IMR-90 (cell line): ENCODE data around the gene PRDM2. TPM values are rescaled to one million over a fixed set of nuclear protein-coding genes. Genes with fewer than 3 reads are reported as not detected.

Experiments used
- ATAC-seq: fragments of 200-7000 bp; cut with Tn5 transposase; 2 replicates; pipeline ENCODE4 v1.9.1; 2020; ENCODE audit warnings: low read depth, mild to moderate bottlenecking, moderate library complexity
- BruUV-seq: library from RNA; stranded (reverse); fragments of 400-500 nt; replicated peaks from 2 replicates; lab custom pipeline; 2021; lab: Mats Ljungman, UMichigan
- CTCF ChIA-PET: fragments of 300-600 bp; formaldehyde crosslinking; extraction: SDS; loops from one replicate; lab custom pipeline; 2021; ENCODE audit warnings: antibody characterized with exemption; lab: Yijun Ruan, JAX
- POLR2A ChIA-PET: fragments of 300-600 bp; sonication (Branson Sonifier 250); formaldehyde crosslinking; loops from one replicate; lab custom pipeline; 2022; ENCODE audit warnings: antibody characterized with exemption; ENCODE audit not compliant: unreplicated experiment; lab: Charles Lee
- DNase-seq: peaks from one replicate; pipeline ENCODE4 v3.0.0; 2013
- H2AFZ ChIP-seq: replicated peaks from 2 replicates; pipeline ENCODE3; 2013; ENCODE audit warnings: low read length, mild to moderate bottlenecking; ENCODE audit not compliant: poor library complexity
- H2AK5ac ChIP-seq: 2 replicates; pipeline ENCODE4 v1.6.1; 2013; ENCODE audit warnings: low read depth, low read length, inconsistent platforms
- H2AK9ac ChIP-seq: replicated peaks from 2 replicates; pipeline ENCODE3; 2013; ENCODE audit warnings: mild to moderate bottlenecking, low read depth, low read length, moderate library complexity; ENCODE audit not compliant: poor library complexity
- H2BK120ac ChIP-seq: 2 replicates; pipeline ENCODE4 v1.6.1; 2013; ENCODE audit warnings: low read depth, low read length, inconsistent platforms
- H2BK15ac ChIP-seq: 3 replicates; pipeline ENCODE4 v1.6.1; 2013; ENCODE audit warnings: low read depth, low read length, inconsistent platforms
- H2BK20ac ChIP-seq: 2 replicates; pipeline ENCODE4 v1.6.1; 2013; ENCODE audit warnings: low read depth, mild to moderate bottlenecking, inconsistent platforms, low read length, moderate library complexity
- H2BK5ac ChIP-seq: 2 replicates; pipeline ENCODE4 v1.6.1; 2013; ENCODE audit warnings: mild to moderate bottlenecking, low read depth, low read length, inconsistent platforms; ENCODE audit not compliant: poor library complexity, severe bottlenecking
- H3K14ac ChIP-seq: replicated peaks from 2 replicates; pipeline ENCODE4 v1.6.1; 2013; ENCODE audit warnings: low read depth, low read length, inconsistent platforms
- H3K18ac ChIP-seq: 2 replicates; pipeline ENCODE4 v1.6.1; 2013; ENCODE audit warnings: low read depth, low read length, control low read depth
- H3K23ac ChIP-seq: 2 replicates; pipeline ENCODE4 v1.6.1; 2013; ENCODE audit warnings: low read depth, low read length, inconsistent platforms
- H3K27ac ChIP-seq: 2 replicates; pipeline ENCODE4 v1.5.1; 2013; ENCODE audit warnings: mild to moderate bottlenecking, control low read depth, low read length; ENCODE audit not compliant: insufficient read depth
- H3K27me3 ChIP-seq: 2 replicates; pipeline ENCODE4 v1.6.1; 2013; ENCODE audit warnings: low read length; ENCODE audit not compliant: control insufficient read depth, insufficient read depth
- H3K36me3 ChIP-seq: 2 replicates; pipeline ENCODE4 v1.6.1; 2013; ENCODE audit warnings: low read length, mixed read lengths; ENCODE audit not compliant: control insufficient read depth, insufficient read depth
- H3K4ac ChIP-seq: 2 replicates; pipeline ENCODE4 v1.6.1; 2013; ENCODE audit warnings: low read depth, low read length, inconsistent platforms
- H3K4me1 ChIP-seq: 2 replicates; pipeline ENCODE4 v1.6.1; 2013; ENCODE audit warnings: low read length, mixed read lengths; ENCODE audit not compliant: control insufficient read depth, insufficient read depth
- H3K4me2 ChIP-seq: 2 replicates; pipeline ENCODE4 v1.6.1; 2013; ENCODE audit warnings: low read depth, mild to moderate bottlenecking, control low read depth, low read length, moderate library complexity
- H3K4me3 ChIP-seq: 2 replicates; pipeline ENCODE4 v1.5.1; 2013; ENCODE audit warnings: low read depth, mild to moderate bottlenecking, control low read depth, low read length, moderate library complexity; ENCODE audit not compliant: insufficient read depth
- H3K56ac ChIP-seq: 2 replicates; pipeline ENCODE4 v1.6.1; 2013; ENCODE audit warnings: low read length, inconsistent platforms; ENCODE audit not compliant: insufficient read depth; ENCODE audit errors: extremely low read depth
- H3K79me1 ChIP-seq, 2 experiments: 2 replicates each; pipeline ENCODE4 v1.6.1; 2013; ENCODE audit warnings: low read length in 2 of 2, inconsistent platforms in 1 of 2, low read depth in 1 of 2
- H3K9ac ChIP-seq: 2 replicates; pipeline ENCODE4 v1.6.1; 2013; ENCODE audit warnings: low read depth, low read length, control low read depth
- H3K9me1 ChIP-seq: 2 replicates; pipeline ENCODE4 v1.6.1; 2013; ENCODE audit warnings: low read length, inconsistent platforms; ENCODE audit not compliant: insufficient read depth
- H3K9me3 ChIP-seq: 2 replicates; pipeline ENCODE4 v1.6.1; 2013; ENCODE audit warnings: low read length; ENCODE audit not compliant: control insufficient read depth, insufficient read depth
- H4K20me1 ChIP-seq: 2 replicates; pipeline ENCODE4 v1.6.1; 2013; ENCODE audit warnings: low read length, inconsistent platforms; ENCODE audit not compliant: insufficient read depth
- H4K5ac ChIP-seq: 2 replicates; pipeline ENCODE4 v1.6.1; 2013; ENCODE audit warnings: mild to moderate bottlenecking, low read depth, low read length, control low read depth
- H4K8ac ChIP-seq, 2 experiments: 2 replicates each; pipeline ENCODE4 v1.6.1; 2013; ENCODE audit warnings: low read depth in 2 of 2, low read length in 2 of 2, control low read depth in 1 of 2, inconsistent platforms in 1 of 2
- H4K91ac ChIP-seq: 2 replicates; pipeline ENCODE4 v1.6.1; 2013; ENCODE audit warnings: low read depth, low read length, inconsistent platforms; ENCODE audit not compliant: insufficient read depth
- BHLHE40 ChIP-seq: fragments of 150-350 bp; IDR thresholded peaks from 2 replicates; pipeline ENCODE4 v1.6.1; 2016; ENCODE audit warnings: mild to moderate bottlenecking, low read depth, low read length
- CHD1 ChIP-seq: IDR thresholded peaks from 2 replicates; pipeline ENCODE4 v1.6.1; 2012; ENCODE audit warnings: low read depth, low read length, improper control_type of control experiment
- ELK1 ChIP-seq: fragments of 150-350 bp; IDR thresholded peaks from 2 replicates; pipeline ENCODE4 v1.6.1; 2016; ENCODE audit warnings: low read depth, mild to moderate bottlenecking, low read length, moderate library complexity, borderline replicate concordance
- MAFK ChIP-seq: IDR thresholded peaks from 2 replicates; pipeline ENCODE4 v1.6.1; 2012; ENCODE audit warnings: low read depth, low read length, improper control_type of control experiment
- MAZ ChIP-seq: IDR thresholded peaks from 2 replicates; pipeline ENCODE4 v1.6.1; 2012; ENCODE audit warnings: low read depth, mild to moderate bottlenecking, low read length, improper control_type of control experiment, moderate library complexity, borderline replicate concordance
- RAD21 ChIP-seq: IDR thresholded peaks from 2 replicates; pipeline ENCODE4 v1.6.1; 2012; ENCODE audit warnings: low read length, improper control_type of control experiment
- RCOR1 ChIP-seq: IDR thresholded peaks from 2 replicates; pipeline ENCODE4 v1.6.1; 2012; ENCODE audit warnings: mild to moderate bottlenecking, low read length, improper control_type of control experiment; ENCODE audit not compliant: insufficient replicate concordance
- RFX5 ChIP-seq: IDR thresholded peaks from 2 replicates; pipeline ENCODE4 v1.8.0; 2012; ENCODE audit warnings: low read depth, mild to moderate bottlenecking, low read length, moderate library complexity
- SMC3 ChIP-seq: fragments of 150-350 bp; IDR thresholded peaks from 2 replicates; pipeline ENCODE4 v1.6.1; 2016; ENCODE audit warnings: low read depth, mild to moderate bottlenecking, antibody characterized with exemption, low read length, moderate library complexity
- WGBS, 2 experiments: methylation state at CpG; one replicate each; pipeline versions ENCODE4 v1.1.5 to v1.1.7; 2013; ENCODE audit warnings: missing lambda C conversion rate in 2 of 2; ENCODE audit not compliant: insufficient read length in 1 of 2; ENCODE audit errors: extremely low coverage in 2 of 2; 5-methylcytosine and 5-hydroxymethylcytosine counted together
- dilution Hi-C: fragments of 300-500 bp; cut with HindIII; formaldehyde crosslinking; loops from one replicate; pipeline ENCODE4 v1.14.3; 2018; ENCODE audit warnings: low sequenced_read_pairs; ENCODE audit not compliant: unreplicated experiment
- in situ Hi-C: fragments of 300-500 bp; cut with MboI; formaldehyde crosslinking; loops from 3 replicates; pipeline ENCODE4 v1.14.3; 2019; ENCODE audit warnings: low sequenced_read_pairs, inconsistent platforms, mixed read lengths
- intact Hi-C: fragments of 100-400 bp; cut with micrococcal nuclease; formaldehyde crosslinking; loops from 2 replicates; pipeline ENCODE4 v1.10.0; 2022
- polyA plus RNA-seq, 3 experiments: library from polyadenylated mRNA; depleted of rRNA; stranded (reverse); fragments of >200 nt; gene quantifications; 2 replicates each; pipeline ENCODE4 v1.2.3, GENCODE V29; 2012; ENCODE audit warnings: low replicate concordance in 1 of 3
- total RNA-seq: library from RNA; depleted of rRNA; stranded (reverse); fragments of >200 nt; gene quantifications from 2 replicates; pipeline ENCODE4 v1.2.3, GENCODE V29; 2012

Gene PRDM2
- total and polyA plus RNA-seq, 2 of the 4 experiments (the other 2 are of a cell fraction), result 3.4 to 8.9 TPM

DNA sequence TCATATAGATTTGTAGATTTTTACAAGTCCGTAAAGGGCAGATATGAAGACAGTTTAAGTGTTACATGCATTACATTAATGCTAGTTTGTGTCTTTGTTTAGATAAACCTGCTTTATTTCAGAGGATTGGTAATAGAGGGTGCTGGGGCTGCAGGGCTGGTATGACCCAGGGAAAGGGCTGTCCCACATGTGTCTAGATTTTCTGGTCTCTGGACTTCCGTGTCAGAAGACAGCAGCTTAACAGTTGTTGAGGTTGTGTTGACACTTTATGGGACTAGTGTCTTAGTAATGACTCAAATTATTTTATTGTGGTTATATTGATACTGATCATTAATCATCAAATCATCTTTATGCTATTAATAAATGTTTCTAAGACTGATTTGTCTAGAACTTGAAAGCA is 10.1 kb downstream of the PRDM2 start:
- Histone ChIP-seq H3K79me1 (peaks cover 8 to 12% of the 10 kb centered on the region in 2 experiments; a peak in 3 of 4 replicates), H4K20me1 (no peaks in the 10 kb centered on the region; the same call in 1 of the 2 replicates), H3K27me3 (no peaks in the 10 kb centered on the region), H3K9ac (no peak overlapping the region), H2BK15ac (no peak overlapping the region), H2AK5ac (no peak overlapping the region), H3K9me3 (no peaks in the 10 kb centered on the region), H3K23ac (no peak overlapping the region), H3K4ac (no peak overlapping the region), H2AFZ (no peak overlapping the region), H3K4me2 (no peak overlapping the region), H3K9me1 (no peaks in the 10 kb centered on the region), H3K4me1 (0 out of 2 replicates have a peak, but pooled peaks cover 2% of the 10 kb centered on the region), H3K56ac (no peak overlapping the region), H3K36me3 (no peaks in the 10 kb centered on the region), H4K91ac (no peak overlapping the region), H4K8ac (no peak overlapping the region), H3K14ac (no peak overlapping the region), H3K4me3 (no peak overlapping the region), H3K27ac (no peak overlapping the region), H2BK20ac (no peak overlapping the region), H2AK9ac (no peak overlapping the region), H3K18ac (no peak overlapping the region), H2BK120ac (no peak overlapping the region), H4K5ac (no peak overlapping the region), H2BK5ac (no peak overlapping the region)
- no CpG with 5 or more reads among the region's 2 CpGs for WGBS, 2 experiments
- no TSS peak for BruUV-seq
- dilution Hi-C loops, result no loop called here
- intact Hi-C loops, result no loop called here
- DNase-seq (no peak), ATAC-seq (no peak)
- ChIA-PET POLR2A (interaction anchor here (1.0 kb wide), 1 partner anchor 39 kb away, joined by 3 read pairs; no protein-coding TSS in a partner anchor), CTCF (no interaction called here)
- in situ Hi-C loops, result no loop called here
- TF ChIP-seq ELK1, result no peak
- TF ChIP-seq BHLHE40, result no peak
- no peak for TF ChIP-seq CHD1
- no peak for TF ChIP-seq RCOR1
- no peak for TF ChIP-seq MAZ
- TF ChIP-seq MAFK, result no peak
- TF ChIP-seq RFX5, result no peak
- TF ChIP-seq RAD21, result no peak
- no peak for TF ChIP-seq SMC3
